ENCODE data around the gene RASSF5. TPM values are rescaled to one million over a fixed set of nuclear protein-coding genes. Genes with fewer than 3 reads are reported as not detected.

Gene RASSF5
- total RNA-seq, 1 donor from 2014 or later: 0.26 TPM

GRCh38 chr1:206513312-206514111 is 6.2 kb downstream of the RASSF5 start:
- no peak for DNase-seq (ENCODE audit: low read depth, low spot score)

GRCh38 chr1:206514813-206515387 is 7.6 kb downstream of the RASSF5 start:
- DNase-seq (ENCODE audit: low read depth, low spot score): no peak

- no peak for DNase-seq (ENCODE audit: low read depth, low spot score)
Observed at GRCh38 chr1:206516728-206516990, 9.3 kb downstream of the RASSF5 start.

GRCh38 chr1:206517784-206518183 is 10.5 kb downstream of the RASSF5 start:
- DNase-seq (ENCODE audit: low read depth, low spot score): no peak

- DNase-seq (ENCODE audit: low read depth, low spot score): no peak
Observed at GRCh38 chr1:206518206-206518605, 10.9 kb downstream of the RASSF5 start.

GRCh38 chr1:206518743-206519142 is 11.4 kb downstream of the RASSF5 start:
- DNase-seq (ENCODE audit: low read depth, low spot score): no peak

- DNase-seq (ENCODE audit: low read depth, low spot score): no peak
Observed at GRCh38 chr1:206521127-206521526, 13.8 kb downstream of the RASSF5 start.

- no peak for DNase-seq (ENCODE audit: low read depth, low spot score)
Observed at GRCh38 chr1:206521694-206522402, 14.5 kb downstream of the RASSF5 start.

- DNase-seq (ENCODE audit: low read depth, low spot score): no peak
Observed at GRCh38 chr1:206524739-206525364, 17.5 kb downstream of the RASSF5 start.

GRCh38 chr1:206526064-206526911 is 19.0 kb downstream of the RASSF5 start:
- DNase-seq (ENCODE audit: low read depth, low spot score): no peak

- DNase-seq (ENCODE audit: low read depth, low spot score): no peak
Observed at GRCh38 chr1:206529425-206529824, 22.1 kb downstream of the RASSF5 start.

GRCh38 chr1:206532368-206532767 is 25.0 kb downstream of the RASSF5 start:
- no peak for DNase-seq (ENCODE audit: low read depth, low spot score)

GRCh38 chr1:206534552-206534951 is 27.2 kb downstream of the RASSF5 start:
- DNase-seq (ENCODE audit: low read depth, low spot score): no peak

GRCh38 chr1:206535853-206536188 is 28.5 kb downstream of the RASSF5 start:
- no peak for DNase-seq (ENCODE audit: low read depth, low spot score)

GRCh38 chr1:206537141-206537540 is 29.8 kb downstream of the RASSF5 start:
- DNase-seq (ENCODE audit: low read depth, low spot score): no peak

- no peak for DNase-seq (ENCODE audit: low read depth, low spot score)
Observed at GRCh38 chr1:206538086-206538770, 30.9 kb downstream of the RASSF5 start.

- no peak for DNase-seq (ENCODE audit: low read depth, low spot score)
Observed at GRCh38 chr1:206538901-206539640, 31.7 kb downstream of the RASSF5 start.

GRCh38 chr1:206540044-206540780 is 32.9 kb downstream of the RASSF5 start:
- DNase-seq (ENCODE audit: low read depth, low spot score): no peak

- DNase-seq (ENCODE audit: low read depth, low spot score): no peak
Observed at GRCh38 chr1:206541236-206541833, 34.0 kb downstream of the RASSF5 start.

Measured in pulmonary artery endothelial cell (primary cell).